Neural cell (in vitro differentiated cells): ENCODE results near the gene ZDHHC14. TPM values are rescaled to one million over a fixed set of nuclear protein-coding genes. Genes with fewer than 3 reads are reported as not detected.
"Not testable (repeated sequence)": the region's sequence is repeated elsewhere in the genome, so short reads cannot be mapped to it uniquely, and the experiment has no call there.

Experiments used
- H2AFZ ChIP-seq: fragments of 200-600, 300-800 bp; sonication (generic), shearing (Covaris generic); 2 replicates; pipeline ENCODE4 v1.6.0; 2014; ENCODE audit warnings: low read depth, mild to moderate bottlenecking, antibody characterized with exemption, low read length, moderate library complexity
- H3F3A ChIP-seq: fragments of 200-600 bp; shearing (Covaris generic); 2 replicates; pipeline ENCODE4 v1.6.1; 2016; ENCODE audit warnings: mild to moderate bottlenecking, moderate library complexity, mixed read lengths, antibody characterized with exemption, low read length; ENCODE audit not compliant: insufficient read depth, poor library complexity, severe bottlenecking
- H3K27ac ChIP-seq: fragments of 200-600, 300-800 bp; sonication (generic), shearing (Covaris generic); 2 replicates; pipeline ENCODE4 v1.5.1; 2014; ENCODE audit warnings: mild to moderate bottlenecking, low read length, moderate library complexity
- H3K27me3 ChIP-seq: fragments of 300-800, 200-600 bp; sonication (generic), shearing (Covaris generic); 2 replicates; pipeline ENCODE4 v1.6.0; 2014; ENCODE audit warnings: mild to moderate bottlenecking, low read depth, low read length, moderate library complexity; ENCODE audit not compliant: insufficient read depth
- H3K36me3 ChIP-seq: fragments of 300-800, 200-600 bp; sonication (generic), shearing (Covaris generic); 2 replicates; pipeline ENCODE4 v1.5.1; 2014; ENCODE audit warnings: mild to moderate bottlenecking, antibody characterized with exemption, low read length, moderate library complexity; ENCODE audit not compliant: insufficient read depth
- H3K4me2 ChIP-seq: fragments of 300-800, 200-600 bp; sonication (generic), shearing (Covaris generic); 2 replicates; pipeline ENCODE4 v1.6.0; 2014; ENCODE audit warnings: mild to moderate bottlenecking, low read length
- H3K4me3 ChIP-seq: fragments of 300-800, 200-600 bp; sonication (generic), shearing (Covaris generic); 2 replicates; pipeline ENCODE4 v1.5.1; 2014; ENCODE audit warnings: mild to moderate bottlenecking, low read length, moderate library complexity
- H3K79me2 ChIP-seq: fragments of 200-600 bp; shearing (Covaris generic); replicated peaks from 2 replicates; pipeline ENCODE4 v1.6.0; 2014; ENCODE audit warnings: mild to moderate bottlenecking, low read length, moderate library complexity; ENCODE audit not compliant: insufficient read depth
- H3K9ac ChIP-seq: fragments of 300-800, 200-600 bp; sonication (generic), shearing (Covaris generic); 2 replicates; pipeline ENCODE4 v1.6.1; 2016; ENCODE audit warnings: mild to moderate bottlenecking, low read length, mixed read lengths
- H3K9me2 ChIP-seq: fragments of 200-600 bp; shearing (Covaris generic); 2 replicates; pipeline ENCODE4 v1.6.1; 2016; ENCODE audit warnings: mild to moderate bottlenecking, low read length, mixed read lengths; ENCODE audit not compliant: insufficient read depth
- H3K9me3 ChIP-seq: fragments of 200-600, 300-800 bp; sonication (generic), shearing (Covaris generic); 2 replicates; pipeline ENCODE4 v1.6.1; 2016; ENCODE audit warnings: mild to moderate bottlenecking, mixed run types, low read length, moderate library complexity, mixed read lengths
- H4K20me1 ChIP-seq: fragments of 200-600 bp; shearing (Covaris generic); 2 replicates; pipeline ENCODE4 v1.6.1; 2016; ENCODE audit warnings: mild to moderate bottlenecking, mixed run types; ENCODE audit not compliant: insufficient read depth
- EP300 ChIP-seq: fragments of 450-650 bp; conservative IDR thresholded peaks from 2 replicates; pipeline ENCODE4 v1.6.1; 2014; ENCODE audit warnings: antibody characterized with exemption, mild to moderate bottlenecking, moderate library complexity; ENCODE audit not compliant: poor library complexity, severe bottlenecking
- EZH2 ChIP-seq: fragments of 200-600, 300-800 bp; shearing (Covaris generic), sonication (generic); IDR thresholded peaks from 2 replicates; pipeline ENCODE4 v1.6.1; 2014; ENCODE audit warnings: antibody characterized with exemption, low read length, borderline replicate concordance, mild to moderate bottlenecking; ENCODE audit not compliant: insufficient read depth, poor library complexity, severe bottlenecking
- MXI1 ChIP-seq: fragments of 450-650 bp; conservative IDR thresholded peaks from 2 replicates; pipeline ENCODE4 v1.6.1; 2014; ENCODE audit warnings: antibody characterized with exemption, mild to moderate bottlenecking; ENCODE audit not compliant: poor library complexity, severe bottlenecking
- POLR2AphosphoS5 ChIP-seq: IDR thresholded peaks from 2 replicates; pipeline ENCODE4 v1.6.1; 2012
- RAD21 ChIP-seq: fragments of 450-650 bp; conservative IDR thresholded peaks from 2 replicates; pipeline ENCODE4 v1.6.1; 2014; ENCODE audit warnings: antibody characterized with exemption, mild to moderate bottlenecking, moderate library complexity
- SMC3 ChIP-seq: fragments of 450-650 bp; conservative IDR thresholded peaks from 2 replicates; pipeline ENCODE4 v1.6.1; 2014; ENCODE audit warnings: antibody characterized with exemption, mild to moderate bottlenecking, moderate library complexity; ENCODE audit not compliant: poor library complexity
- TAF1 ChIP-seq: IDR thresholded peaks from 2 replicates; pipeline ENCODE4 v1.6.1; 2012; ENCODE audit warnings: low read depth
- polyA plus RNA-seq: library from polyadenylated mRNA; depleted of rRNA; stranded (reverse); fragments of >200 nt; gene quantifications from 2 replicates; pipeline ENCODE4 v1.2.3, GENCODE V29; 2014
- TF ChIP-seq, protein P1 (sequence below): IDR thresholded peaks from 2 replicates; pipeline ENCODE4 v1.6.1; 2012; ENCODE audit warnings: borderline replicate concordance
- TF ChIP-seq, protein P2 (sequence below): fragments of 450-650 bp; IDR thresholded peaks from 2 replicates; pipeline ENCODE4 v1.5.1; 2014; ENCODE audit warnings: antibody characterized with exemption, mild to moderate bottlenecking, moderate library complexity; ENCODE audit not compliant: poor library complexity, severe bottlenecking

The ZDHHC14 gene
- polyA plus RNA-seq, 1 donor from 2014 or later = 4.1 TPM

DNA sequence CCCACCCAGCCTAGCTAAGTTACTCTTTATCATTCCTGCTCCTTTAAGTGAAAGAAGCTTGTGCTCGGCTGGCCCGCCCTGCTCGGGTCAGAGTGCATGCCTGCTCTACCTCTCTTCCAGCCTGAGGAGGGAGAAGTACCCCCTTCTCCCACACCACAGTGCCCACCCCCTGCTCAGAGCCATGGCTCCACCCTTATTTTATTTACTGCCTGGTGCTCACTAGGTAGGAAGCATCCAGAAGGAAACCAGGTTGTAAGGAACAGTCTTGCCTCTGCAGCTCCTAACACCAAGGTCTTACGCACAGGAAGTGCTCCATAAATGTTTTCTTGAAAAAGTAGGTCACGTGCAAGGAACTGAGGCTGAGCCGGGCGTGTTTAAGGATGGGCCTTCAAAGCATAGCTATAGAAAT lies 336.4 kb downstream of the ZDHHC14 start:
- Histone ChIP-seq H3K79me2 (no peaks in the 10 kb centered on the region), H3F3A (no peaks in the 10 kb centered on the region), H3K9me2 (no peaks in the 10 kb centered on the region), H3K27ac (no peak overlapping the region), H3K36me3 (no peaks in the 10 kb centered on the region), H4K20me1 (no peaks in the 10 kb centered on the region), H3K4me2 (no peak overlapping the region), H3K4me3 (no peak overlapping the region), H2AFZ (no peak overlapping the region), H3K9me3 (no peaks in the 10 kb centered on the region), H3K9ac (no peak overlapping the region), H3K27me3 (no peaks in the 10 kb centered on the region)
- TF ChIP-seq RAD21 (no peak), TAF1 (no peak), MXI1 (no peak), SMC3 (no peak), EZH2 (no peak), POLR2AphosphoS5 (no peak), EP300 (no peak)
- TF ChIP-seq, protein P1, sequence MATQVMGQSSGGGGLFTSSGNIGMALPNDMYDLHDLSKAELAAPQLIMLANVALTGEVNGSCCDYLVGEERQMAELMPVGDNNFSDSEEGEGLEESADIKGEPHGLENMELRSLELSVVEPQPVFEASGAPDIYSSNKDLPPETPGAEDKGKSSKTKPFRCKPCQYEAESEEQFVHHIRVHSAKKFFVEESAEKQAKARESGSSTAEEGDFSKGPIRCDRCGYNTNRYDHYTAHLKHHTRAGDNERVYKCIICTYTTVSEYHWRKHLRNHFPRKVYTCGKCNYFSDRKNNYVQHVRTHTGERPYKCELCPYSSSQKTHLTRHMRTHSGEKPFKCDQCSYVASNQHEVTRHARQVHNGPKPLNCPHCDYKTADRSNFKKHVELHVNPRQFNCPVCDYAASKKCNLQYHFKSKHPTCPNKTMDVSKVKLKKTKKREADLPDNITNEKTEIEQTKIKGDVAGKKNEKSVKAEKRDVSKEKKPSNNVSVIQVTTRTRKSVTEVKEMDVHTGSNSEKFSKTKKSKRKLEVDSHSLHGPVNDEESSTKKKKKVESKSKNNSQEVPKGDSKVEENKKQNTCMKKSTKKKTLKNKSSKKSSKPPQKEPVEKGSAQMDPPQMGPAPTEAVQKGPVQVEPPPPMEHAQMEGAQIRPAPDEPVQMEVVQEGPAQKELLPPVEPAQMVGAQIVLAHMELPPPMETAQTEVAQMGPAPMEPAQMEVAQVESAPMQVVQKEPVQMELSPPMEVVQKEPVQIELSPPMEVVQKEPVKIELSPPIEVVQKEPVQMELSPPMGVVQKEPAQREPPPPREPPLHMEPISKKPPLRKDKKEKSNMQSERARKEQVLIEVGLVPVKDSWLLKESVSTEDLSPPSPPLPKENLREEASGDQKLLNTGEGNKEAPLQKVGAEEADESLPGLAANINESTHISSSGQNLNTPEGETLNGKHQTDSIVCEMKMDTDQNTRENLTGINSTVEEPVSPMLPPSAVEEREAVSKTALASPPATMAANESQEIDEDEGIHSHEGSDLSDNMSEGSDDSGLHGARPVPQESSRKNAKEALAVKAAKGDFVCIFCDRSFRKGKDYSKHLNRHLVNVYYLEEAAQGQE = no peak
- TF ChIP-seq, protein P2, sequence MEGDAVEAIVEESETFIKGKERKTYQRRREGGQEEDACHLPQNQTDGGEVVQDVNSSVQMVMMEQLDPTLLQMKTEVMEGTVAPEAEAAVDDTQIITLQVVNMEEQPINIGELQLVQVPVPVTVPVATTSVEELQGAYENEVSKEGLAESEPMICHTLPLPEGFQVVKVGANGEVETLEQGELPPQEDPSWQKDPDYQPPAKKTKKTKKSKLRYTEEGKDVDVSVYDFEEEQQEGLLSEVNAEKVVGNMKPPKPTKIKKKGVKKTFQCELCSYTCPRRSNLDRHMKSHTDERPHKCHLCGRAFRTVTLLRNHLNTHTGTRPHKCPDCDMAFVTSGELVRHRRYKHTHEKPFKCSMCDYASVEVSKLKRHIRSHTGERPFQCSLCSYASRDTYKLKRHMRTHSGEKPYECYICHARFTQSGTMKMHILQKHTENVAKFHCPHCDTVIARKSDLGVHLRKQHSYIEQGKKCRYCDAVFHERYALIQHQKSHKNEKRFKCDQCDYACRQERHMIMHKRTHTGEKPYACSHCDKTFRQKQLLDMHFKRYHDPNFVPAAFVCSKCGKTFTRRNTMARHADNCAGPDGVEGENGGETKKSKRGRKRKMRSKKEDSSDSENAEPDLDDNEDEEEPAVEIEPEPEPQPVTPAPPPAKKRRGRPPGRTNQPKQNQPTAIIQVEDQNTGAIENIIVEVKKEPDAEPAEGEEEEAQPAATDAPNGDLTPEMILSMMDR = no peak

DNA sequence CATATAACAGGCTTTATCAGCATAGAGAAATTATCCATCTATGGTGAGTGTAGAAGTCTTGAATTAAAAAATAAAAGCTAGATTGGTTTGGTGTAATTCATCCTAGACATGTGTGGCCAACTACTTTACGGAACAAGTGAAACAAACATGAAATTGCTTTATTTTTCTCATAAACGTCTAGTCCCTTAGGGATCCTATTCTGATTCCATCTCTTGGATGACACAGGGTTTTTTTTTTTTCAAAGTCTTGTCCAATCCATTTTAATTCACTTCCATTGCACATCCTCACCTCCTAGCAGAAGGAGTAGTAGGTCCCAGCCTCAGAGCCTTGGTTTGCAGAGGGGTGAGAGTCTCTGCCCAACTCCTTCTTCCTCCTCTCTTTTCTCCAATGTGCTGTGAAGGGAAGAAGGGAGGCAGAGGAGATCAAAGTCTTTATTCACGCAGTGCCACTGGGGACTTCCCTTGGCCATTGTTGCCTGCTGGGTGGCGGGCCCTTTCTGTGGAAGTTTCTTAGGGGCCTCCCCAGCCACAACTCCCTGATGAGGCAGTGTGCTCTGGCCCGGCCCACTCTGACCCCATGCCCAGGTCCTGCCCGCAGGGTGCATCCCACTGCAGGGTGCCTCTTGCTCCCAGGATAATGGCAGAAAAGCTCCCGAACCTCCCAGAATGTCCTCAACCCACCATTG lies 337.7 kb downstream of the ZDHHC14 start:
- Histone ChIP-seq H3K4me3 (no peak overlapping the region), H3K79me2 (no peaks in the 10 kb centered on the region), H3K9me3 (no peaks in the 10 kb centered on the region), H3K27me3 (no peaks in the 10 kb centered on the region), H2AFZ (no peak overlapping the region), H3K9ac (no peak overlapping the region), H3K4me2 (no peak overlapping the region), H4K20me1 (no peaks in the 10 kb centered on the region), H3K9me2 (no peaks in the 10 kb centered on the region), H3K27ac (no peak overlapping the region), H3K36me3 (no peaks in the 10 kb centered on the region), H3F3A (no peaks in the 10 kb centered on the region)
- TF ChIP-seq MXI1 (no peak), SMC3 (no peak)

DNA sequence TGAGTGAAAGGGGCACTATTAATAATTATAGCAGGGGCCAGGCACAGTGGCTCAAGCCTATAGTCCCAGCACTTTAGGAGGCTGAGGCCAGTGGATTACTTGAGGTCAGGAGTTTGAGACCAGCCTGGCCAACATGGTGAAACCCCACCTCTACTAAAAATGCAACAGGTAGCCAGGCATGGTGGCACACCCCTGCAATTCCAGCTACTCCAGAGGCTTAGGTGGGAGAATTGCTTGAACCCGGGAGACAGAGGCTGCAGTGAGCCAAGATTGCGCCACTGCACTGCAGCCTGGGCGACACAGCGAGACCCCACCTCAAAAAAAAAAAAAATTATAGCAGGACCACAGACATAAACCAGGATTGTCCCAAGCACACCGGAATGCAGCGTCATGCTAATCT lies 340.0 kb downstream of the ZDHHC14 start:
- H3K36me3 ChIP-seq, H3K4me3 ChIP-seq, H3K4me2 ChIP-seq, H3F3A ChIP-seq, H3K9me3 ChIP-seq, H3K9ac ChIP-seq, H3K27me3 ChIP-seq, H4K20me1 ChIP-seq, H3K27ac ChIP-seq, H3K9me2 ChIP-seq, H3K79me2 ChIP-seq, H2AFZ ChIP-seq: not testable (repeated sequence)
